ENCODE measurements around the gene CABLES2.

GRCh38 chr20:62372042-62372993, 34.8 kb downstream of the CABLES2 start:
- TF ChIP-seq CTCF (conservative IDR thresholded peaks at IDR 0.05; ENCODE audit: low read depth, low read length) (no peak), USF2 (IDR thresholded peaks at IDR 0.05; ENCODE audit: low read depth, low read length) (no peak), BHLHE40 (IDR thresholded peaks at IDR 0.05; ENCODE audit: low read depth, low read length) (no peak), NFE2L2 (IDR thresholded peaks at IDR 0.05; ENCODE audit: low read depth, low read length) (no peak), RAD21 (IDR thresholded peaks at IDR 0.05; ENCODE audit: low read length) (no peak), RCOR1 (IDR thresholded peaks at IDR 0.05; ENCODE audit: insufficient replicate concordance, low read length) (no peak), MAFK (IDR thresholded peaks at IDR 0.05; ENCODE audit: low read depth, low read length) (no peak), POLR2A (IDR thresholded peaks at IDR 0.05; ENCODE audit: low read depth, low read length) (no peak), SMC3 (IDR thresholded peaks at IDR 0.05; ENCODE audit: low read depth, low read length) (no peak), RFX5 (IDR thresholded peaks at IDR 0.05; ENCODE audit: low read depth, low read length) (no peak)

Measured in IMR-90 (cell line).